HepG2 (cell line): ENCODE data around the gene PAK1IP1. TPM values are rescaled to one million over a fixed set of nuclear protein-coding genes. Genes with fewer than 3 reads are reported as not detected.

Experiments used
- CBX1 ChIP-seq: IDR thresholded peaks from one replicate; pipeline ENCODE4 v1.6.1; 2016; ENCODE audit warnings: antibody characterized with exemption, low read depth
- CEBPG ChIP-seq: IDR thresholded peaks from 2 replicates; pipeline ENCODE4 v1.6.1; 2016
- FLYWCH1 ChIP-seq: sonication (generic); formaldehyde crosslinking; IDR thresholded peaks from 2 replicates; pipeline ENCODE4 v1.8.1; 2023; ENCODE audit warnings: mild to moderate bottlenecking, missing genetic modification reagents
- GLI4 ChIP-seq: sonication (generic); formaldehyde crosslinking; IDR thresholded peaks from 2 replicates; pipeline ENCODE4 v1.5.1; 2020; ENCODE audit warnings: missing genetic modification reagents, mild to moderate bottlenecking, moderate library complexity, borderline replicate concordance
- HNF4A ChIP-seq: sonication (generic); formaldehyde crosslinking; IDR thresholded peaks from 2 replicates; pipeline ENCODE4 v1.4.0; 2020; ENCODE audit warnings: missing genetic modification reagents
- KDM5B ChIP-seq: sonication (generic); formaldehyde crosslinking; IDR thresholded peaks from 2 replicates; pipeline ENCODE4 v1.4.0; 2020; ENCODE audit warnings: missing genetic modification reagents, mild to moderate bottlenecking, borderline replicate concordance
- KLF12 ChIP-seq: sonication (generic); formaldehyde crosslinking; IDR thresholded peaks from 2 replicates; pipeline ENCODE4 v1.4.0; 2020; ENCODE audit warnings: missing genetic modification reagents, borderline replicate concordance
- PCBP2 ChIP-seq: fragments of 200-400 bp; formaldehyde crosslinking; optimal IDR thresholded peaks from 2 replicates; pipeline ENCODE3; 2018; ENCODE audit warnings: low read length, low read depth; ENCODE audit not compliant: poor library complexity, severe bottlenecking
- XBP1 ChIP-seq: sonication (generic); formaldehyde crosslinking; IDR thresholded peaks from 2 replicates; pipeline ENCODE4 v1.5.0; 2020; ENCODE audit warnings: missing genetic modification reagents
- ZMAT3 ChIP-seq: sonication (generic); formaldehyde crosslinking; conservative IDR thresholded peaks from 2 replicates; pipeline ENCODE4 v1.7.0; 2021; ENCODE audit warnings: missing genetic modification reagents
- ZNF230 ChIP-seq: sonication (generic); formaldehyde crosslinking; IDR thresholded peaks from 2 replicates; pipeline ENCODE4 v1.4.0; 2020; ENCODE audit warnings: mild to moderate bottlenecking, missing genetic modification reagents
- ZNF326 ChIP-seq: sonication (generic); formaldehyde crosslinking; IDR thresholded peaks from 2 replicates; pipeline ENCODE4 v1.4.0; 2020; ENCODE audit warnings: missing genetic modification reagents, borderline replicate concordance
- ZNF614 ChIP-seq: IDR thresholded peaks from 2 replicates; pipeline ENCODE4 v1.6.1; 2018; ENCODE audit warnings: missing biosample characterization, missing genetic modification reagents, inconsistent platforms, borderline replicate concordance
- ZNF792 ChIP-seq: IDR thresholded peaks from 2 replicates; pipeline ENCODE4 v1.6.1; 2016
- polyA plus RNA-seq, 8 experiments: library from polyadenylated mRNA; depleted of rRNA in 3 of 8; stranded (reverse) in 7 of 8; unstranded in 1 of 8; fragments of >200 nt; fragmentation: Illumina TruSeq in 4 of 8; extraction: Trizol in 4 of 8; gene quantifications; 2 replicates each; pipeline versions ENCODE4 v1.2.1 to v1.2.3, GENCODE V29; 2011 to 2016; ENCODE audit warnings: low read depth in 4 of 8, missing spikeins in 1 of 8, mixed read lengths in 1 of 8; ENCODE audit not compliant: insufficient read depth in 1 of 8
- total RNA-seq, 5 experiments: library from RNA; depleted of rRNA; stranded (reverse); fragments of >200 nt; fragmentation: Illumina TruSeq; extraction: Trizol; gene quantifications; 2 replicates each; pipeline ENCODE4 v1.2.3, GENCODE V29; 2016; ENCODE audit warnings: low read depth in 1 of 5
- TF ChIP-seq, protein P1 (sequence below), 2 experiments: sonication (generic) in 1 of 2; formaldehyde crosslinking in 1 of 2; IDR thresholded peaks; 2 replicates each; pipeline versions ENCODE4 v1.4.0 to v1.6.1; 2016 to 2020; ENCODE audit warnings: borderline replicate concordance in 1 of 2, low read depth in 1 of 2, mild to moderate bottlenecking in 1 of 2, missing genetic modification reagents in 1 of 2
- TF ChIP-seq, protein P2 (sequence below): sonication (generic); formaldehyde crosslinking; IDR thresholded peaks from 2 replicates; pipeline ENCODE4 v1.4.0; 2020; ENCODE audit warnings: missing genetic modification reagents
- TF ChIP-seq, protein P3 (sequence below): sonication (generic); formaldehyde crosslinking; IDR thresholded peaks from 2 replicates; pipeline ENCODE4 v1.5.1; 2020; ENCODE audit warnings: mild to moderate bottlenecking, missing genetic modification reagents, borderline replicate concordance

The PAK1IP1 gene
- total and polyA plus RNA-seq, 2 of the 13 experiments (the other 11 are each of a cell fraction or from before 2014, with no cell fraction given) = 23.4 to 66.2 TPM

DNA sequence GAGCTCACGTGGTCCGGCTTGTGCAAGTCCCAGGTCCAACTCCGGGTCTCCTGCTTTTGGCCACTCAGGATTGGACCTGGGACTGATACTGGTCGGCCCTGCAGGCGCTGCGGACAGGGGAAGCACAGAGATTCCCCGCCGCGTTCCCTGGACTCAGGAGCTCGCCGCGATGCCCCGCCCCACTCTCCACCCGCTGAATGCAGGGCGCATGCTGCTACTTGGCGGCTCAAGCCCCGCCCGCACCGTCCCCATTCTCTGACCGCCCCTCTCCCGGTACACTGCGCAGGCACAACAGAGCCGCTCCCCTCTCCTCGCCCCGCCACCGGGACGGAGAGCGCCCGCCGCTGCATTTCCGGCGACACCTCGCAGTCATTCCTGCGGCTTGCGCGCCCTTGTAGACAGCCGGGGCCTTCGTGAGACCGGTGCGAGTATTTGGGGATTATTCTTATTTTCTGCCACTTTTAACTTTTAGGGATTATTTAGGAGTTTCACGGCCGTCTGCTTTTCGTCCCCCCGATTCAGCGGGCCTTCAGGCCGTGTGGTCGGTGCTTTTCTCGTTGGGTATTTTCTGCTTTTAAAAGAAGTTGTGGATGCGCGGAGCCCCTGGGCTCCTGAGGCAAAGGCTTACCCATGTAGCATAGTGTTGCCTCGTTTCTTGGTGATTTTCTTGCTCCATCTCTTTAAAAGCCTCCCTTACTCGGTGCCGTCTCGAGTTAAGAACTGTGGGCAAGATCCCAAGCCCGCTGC lies 28.2 kb downstream of the PAK1IP1 start, which contains the start of gene TMEM14C (continued):
- TF ChIP-seq XBP1 (CRISPR knock-in tag) (no peak; the same call in 1 of the 2 replicates), ZMAT3 (CRISPR knock-in tag) (peak; percentile 95), GLI4 (CRISPR knock-in tag) (0 out of 2 replicates have a peak, but pooled peaks have one; percentile 56), ZNF326 (CRISPR knock-in tag) (no peak), ZNF614 (CRISPR knock-in tag) (peak; percentile 80; the same call in 1 of the 2 replicates), CEBPG (CRISPR knock-in tag) (peak; percentile 92), PCBP2 (no peak), HNF4A (CRISPR knock-in tag) (peak; percentile 75), FLYWCH1 (CRISPR knock-in tag) (no peak), CBX1 (peak; percentile 92), ZNF792 (peak; percentile 96), KDM5B (peak; percentile 78; the same call in 1 of the 2 replicates), ZNF230 (CRISPR knock-in tag) (peak; percentile 98), KLF12 (peak; percentile 79; the same call in 1 of the 2 replicates)
- TF ChIP-seq, protein P1, sequence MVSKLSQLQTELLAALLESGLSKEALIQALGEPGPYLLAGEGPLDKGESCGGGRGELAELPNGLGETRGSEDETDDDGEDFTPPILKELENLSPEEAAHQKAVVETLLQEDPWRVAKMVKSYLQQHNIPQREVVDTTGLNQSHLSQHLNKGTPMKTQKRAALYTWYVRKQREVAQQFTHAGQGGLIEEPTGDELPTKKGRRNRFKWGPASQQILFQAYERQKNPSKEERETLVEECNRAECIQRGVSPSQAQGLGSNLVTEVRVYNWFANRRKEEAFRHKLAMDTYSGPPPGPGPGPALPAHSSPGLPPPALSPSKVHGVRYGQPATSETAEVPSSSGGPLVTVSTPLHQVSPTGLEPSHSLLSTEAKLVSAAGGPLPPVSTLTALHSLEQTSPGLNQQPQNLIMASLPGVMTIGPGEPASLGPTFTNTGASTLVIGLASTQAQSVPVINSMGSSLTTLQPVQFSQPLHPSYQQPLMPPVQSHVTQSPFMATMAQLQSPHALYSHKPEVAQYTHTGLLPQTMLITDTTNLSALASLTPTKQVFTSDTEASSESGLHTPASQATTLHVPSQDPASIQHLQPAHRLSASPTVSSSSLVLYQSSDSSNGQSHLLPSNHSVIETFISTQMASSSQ (IDR thresholded peaks at IDR 0.05; ENCODE audit: low read depth) = no peak; the same call in none of the 2 replicates
- TF ChIP-seq, protein P1 (CRISPR knock-in tag; IDR thresholded peaks at IDR 0.05; ENCODE audit: borderline replicate concordance) = peak; percentile 91
- TF ChIP-seq, protein P2, sequence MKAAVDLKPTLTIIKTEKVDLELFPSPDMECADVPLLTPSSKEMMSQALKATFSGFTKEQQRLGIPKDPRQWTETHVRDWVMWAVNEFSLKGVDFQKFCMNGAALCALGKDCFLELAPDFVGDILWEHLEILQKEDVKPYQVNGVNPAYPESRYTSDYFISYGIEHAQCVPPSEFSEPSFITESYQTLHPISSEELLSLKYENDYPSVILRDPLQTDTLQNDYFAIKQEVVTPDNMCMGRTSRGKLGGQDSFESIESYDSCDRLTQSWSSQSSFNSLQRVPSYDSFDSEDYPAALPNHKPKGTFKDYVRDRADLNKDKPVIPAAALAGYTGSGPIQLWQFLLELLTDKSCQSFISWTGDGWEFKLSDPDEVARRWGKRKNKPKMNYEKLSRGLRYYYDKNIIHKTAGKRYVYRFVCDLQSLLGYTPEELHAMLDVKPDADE (CRISPR knock-in tag) = 0 out of 2 replicates have a peak, but pooled peaks have one; percentile 29
- TF ChIP-seq, protein P3, sequence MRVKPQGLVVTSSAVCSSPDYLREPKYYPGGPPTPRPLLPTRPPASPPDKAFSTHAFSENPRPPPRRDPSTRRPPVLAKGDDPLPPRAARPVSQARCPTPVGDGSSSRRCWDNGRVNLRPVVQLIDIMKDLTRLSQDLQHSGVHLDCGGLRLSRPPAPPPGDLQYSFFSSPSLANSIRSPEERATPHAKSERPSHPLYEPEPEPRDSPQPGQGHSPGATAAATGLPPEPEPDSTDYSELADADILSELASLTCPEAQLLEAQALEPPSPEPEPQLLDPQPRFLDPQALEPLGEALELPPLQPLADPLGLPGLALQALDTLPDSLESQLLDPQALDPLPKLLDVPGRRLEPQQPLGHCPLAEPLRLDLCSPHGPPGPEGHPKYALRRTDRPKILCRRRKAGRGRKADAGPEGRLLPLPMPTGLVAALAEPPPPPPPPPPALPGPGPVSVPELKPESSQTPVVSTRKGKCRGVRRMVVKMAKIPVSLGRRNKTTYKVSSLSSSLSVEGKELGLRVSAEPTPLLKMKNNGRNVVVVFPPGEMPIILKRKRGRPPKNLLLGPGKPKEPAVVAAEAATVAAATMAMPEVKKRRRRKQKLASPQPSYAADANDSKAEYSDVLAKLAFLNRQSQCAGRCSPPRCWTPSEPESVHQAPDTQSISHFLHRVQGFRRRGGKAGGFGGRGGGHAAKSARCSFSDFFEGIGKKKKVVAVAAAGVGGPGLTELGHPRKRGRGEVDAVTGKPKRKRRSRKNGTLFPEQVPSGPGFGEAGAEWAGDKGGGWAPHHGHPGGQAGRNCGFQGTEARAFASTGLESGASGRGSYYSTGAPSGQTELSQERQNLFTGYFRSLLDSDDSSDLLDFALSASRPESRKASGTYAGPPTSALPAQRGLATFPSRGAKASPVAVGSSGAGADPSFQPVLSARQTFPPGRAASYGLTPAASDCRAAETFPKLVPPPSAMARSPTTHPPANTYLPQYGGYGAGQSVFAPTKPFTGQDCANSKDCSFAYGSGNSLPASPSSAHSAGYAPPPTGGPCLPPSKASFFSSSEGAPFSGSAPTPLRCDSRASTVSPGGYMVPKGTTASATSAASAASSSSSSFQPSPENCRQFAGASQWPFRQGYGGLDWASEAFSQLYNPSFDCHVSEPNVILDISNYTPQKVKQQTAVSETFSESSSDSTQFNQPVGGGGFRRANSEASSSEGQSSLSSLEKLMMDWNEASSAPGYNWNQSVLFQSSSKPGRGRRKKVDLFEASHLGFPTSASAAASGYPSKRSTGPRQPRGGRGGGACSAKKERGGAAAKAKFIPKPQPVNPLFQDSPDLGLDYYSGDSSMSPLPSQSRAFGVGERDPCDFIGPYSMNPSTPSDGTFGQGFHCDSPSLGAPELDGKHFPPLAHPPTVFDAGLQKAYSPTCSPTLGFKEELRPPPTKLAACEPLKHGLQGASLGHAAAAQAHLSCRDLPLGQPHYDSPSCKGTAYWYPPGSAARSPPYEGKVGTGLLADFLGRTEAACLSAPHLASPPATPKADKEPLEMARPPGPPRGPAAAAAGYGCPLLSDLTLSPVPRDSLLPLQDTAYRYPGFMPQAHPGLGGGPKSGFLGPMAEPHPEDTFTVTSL (CRISPR knock-in tag) = no peak
